Liver (tissue), 3 donors: Measurements from ENCODE around the gene PARD3.

Experiments used
- GABPA ChIP-seq, 2 donors: IDR thresholded peaks in 1 of 2; conservative IDR thresholded peaks in 1 of 2; 2 replicates each; pipeline ENCODE4 v1.6.1; 2016; ENCODE audit warnings: antibody characterized with exemption in 2 of 2, mild to moderate bottlenecking in 1 of 2, moderate library complexity in 1 of 2
- JUND ChIP-seq, 2 donors: IDR thresholded peaks; 2 replicates each; pipeline ENCODE4 v1.6.1; 2016; ENCODE audit warnings: antibody characterized with exemption in 2 of 2
- RXRA ChIP-seq, 2 donors: IDR thresholded peaks; 2 replicates each; pipeline ENCODE4 v1.6.1; 2017 to 2018; ENCODE audit warnings: antibody characterized with exemption in 2 of 2, mild to moderate bottlenecking in 1 of 2
- SP1 ChIP-seq: IDR thresholded peaks from 2 replicates; pipeline ENCODE4 v1.6.1; 2018; ENCODE audit warnings: antibody characterized with exemption, mild to moderate bottlenecking
- TAF1 ChIP-seq: conservative IDR thresholded peaks from 2 replicates; pipeline ENCODE4 v1.6.1; 2016; ENCODE audit warnings: antibody characterized with exemption, mild to moderate bottlenecking
- YY1 ChIP-seq: IDR thresholded peaks from 2 replicates; pipeline ENCODE4 v1.6.1; 2016; ENCODE audit warnings: antibody characterized with exemption, mild to moderate bottlenecking
- TF ChIP-seq, protein P1 (sequence below): fragments of 150-350 bp; IDR thresholded peaks from 2 replicates; pipeline ENCODE4 v1.5.1; 2017; ENCODE audit warnings: improper control_type of control experiment, low read depth, low read length; ENCODE audit not compliant: missing input control
- TF ChIP-seq, protein P2 (sequence below): IDR thresholded peaks from 2 replicates; pipeline ENCODE4 v1.6.1; 2016; ENCODE audit warnings: antibody characterized with exemption
- TF ChIP-seq, protein P3 (sequence below): IDR thresholded peaks from 2 replicates; pipeline ENCODE4 v1.6.1; 2016; ENCODE audit warnings: antibody characterized with exemption
- TF ChIP-seq, protein P4 (sequence below): IDR thresholded peaks from 2 replicates; pipeline ENCODE4 v1.6.1; 2016; ENCODE audit warnings: antibody characterized with exemption, mild to moderate bottlenecking
- donor health status: healthy.
- donor health status: healthy.

DNA sequence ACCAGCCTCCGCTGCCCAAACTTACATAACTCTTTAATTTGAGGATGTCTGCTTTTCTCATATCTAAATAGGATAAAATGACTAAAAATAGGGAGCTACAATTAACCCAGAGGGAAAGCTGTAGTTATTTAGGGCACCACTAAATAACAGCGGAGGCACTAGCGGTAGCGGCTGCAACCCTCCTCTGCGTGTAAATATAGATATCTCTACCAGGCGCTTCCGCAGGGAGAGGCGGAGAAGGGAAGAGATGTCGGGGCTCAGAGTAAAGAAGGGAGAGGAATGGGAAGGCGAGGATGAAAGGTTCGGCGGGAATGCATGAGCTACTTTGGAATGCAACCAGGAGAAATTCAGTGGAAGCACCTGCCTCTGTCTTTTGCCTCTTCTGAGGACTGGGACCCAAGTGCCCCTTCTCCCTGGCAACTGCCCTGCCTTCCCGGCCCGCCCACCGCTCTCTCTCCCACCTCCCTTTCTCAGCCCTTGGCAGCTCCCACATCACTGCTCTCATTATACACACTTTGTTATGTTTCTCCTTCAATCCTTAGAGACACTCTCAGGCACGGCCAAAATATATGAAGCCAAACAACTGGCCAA lies 698.3 kb downstream of the PARD3 start:
- TF ChIP-seq, protein P1, sequence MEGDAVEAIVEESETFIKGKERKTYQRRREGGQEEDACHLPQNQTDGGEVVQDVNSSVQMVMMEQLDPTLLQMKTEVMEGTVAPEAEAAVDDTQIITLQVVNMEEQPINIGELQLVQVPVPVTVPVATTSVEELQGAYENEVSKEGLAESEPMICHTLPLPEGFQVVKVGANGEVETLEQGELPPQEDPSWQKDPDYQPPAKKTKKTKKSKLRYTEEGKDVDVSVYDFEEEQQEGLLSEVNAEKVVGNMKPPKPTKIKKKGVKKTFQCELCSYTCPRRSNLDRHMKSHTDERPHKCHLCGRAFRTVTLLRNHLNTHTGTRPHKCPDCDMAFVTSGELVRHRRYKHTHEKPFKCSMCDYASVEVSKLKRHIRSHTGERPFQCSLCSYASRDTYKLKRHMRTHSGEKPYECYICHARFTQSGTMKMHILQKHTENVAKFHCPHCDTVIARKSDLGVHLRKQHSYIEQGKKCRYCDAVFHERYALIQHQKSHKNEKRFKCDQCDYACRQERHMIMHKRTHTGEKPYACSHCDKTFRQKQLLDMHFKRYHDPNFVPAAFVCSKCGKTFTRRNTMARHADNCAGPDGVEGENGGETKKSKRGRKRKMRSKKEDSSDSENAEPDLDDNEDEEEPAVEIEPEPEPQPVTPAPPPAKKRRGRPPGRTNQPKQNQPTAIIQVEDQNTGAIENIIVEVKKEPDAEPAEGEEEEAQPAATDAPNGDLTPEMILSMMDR = no peak
- TF ChIP-seq, protein P2, sequence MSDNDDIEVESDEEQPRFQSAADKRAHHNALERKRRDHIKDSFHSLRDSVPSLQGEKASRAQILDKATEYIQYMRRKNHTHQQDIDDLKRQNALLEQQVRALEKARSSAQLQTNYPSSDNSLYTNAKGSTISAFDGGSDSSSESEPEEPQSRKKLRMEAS = no peak
- TF ChIP-seq TAF1 = no peak
- TF ChIP-seq, protein P3, sequence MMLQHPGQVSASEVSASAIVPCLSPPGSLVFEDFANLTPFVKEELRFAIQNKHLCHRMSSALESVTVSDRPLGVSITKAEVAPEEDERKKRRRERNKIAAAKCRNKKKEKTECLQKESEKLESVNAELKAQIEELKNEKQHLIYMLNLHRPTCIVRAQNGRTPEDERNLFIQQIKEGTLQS = no peak
- no peak for TF ChIP-seq YY1
- TF ChIP-seq, protein P4, sequence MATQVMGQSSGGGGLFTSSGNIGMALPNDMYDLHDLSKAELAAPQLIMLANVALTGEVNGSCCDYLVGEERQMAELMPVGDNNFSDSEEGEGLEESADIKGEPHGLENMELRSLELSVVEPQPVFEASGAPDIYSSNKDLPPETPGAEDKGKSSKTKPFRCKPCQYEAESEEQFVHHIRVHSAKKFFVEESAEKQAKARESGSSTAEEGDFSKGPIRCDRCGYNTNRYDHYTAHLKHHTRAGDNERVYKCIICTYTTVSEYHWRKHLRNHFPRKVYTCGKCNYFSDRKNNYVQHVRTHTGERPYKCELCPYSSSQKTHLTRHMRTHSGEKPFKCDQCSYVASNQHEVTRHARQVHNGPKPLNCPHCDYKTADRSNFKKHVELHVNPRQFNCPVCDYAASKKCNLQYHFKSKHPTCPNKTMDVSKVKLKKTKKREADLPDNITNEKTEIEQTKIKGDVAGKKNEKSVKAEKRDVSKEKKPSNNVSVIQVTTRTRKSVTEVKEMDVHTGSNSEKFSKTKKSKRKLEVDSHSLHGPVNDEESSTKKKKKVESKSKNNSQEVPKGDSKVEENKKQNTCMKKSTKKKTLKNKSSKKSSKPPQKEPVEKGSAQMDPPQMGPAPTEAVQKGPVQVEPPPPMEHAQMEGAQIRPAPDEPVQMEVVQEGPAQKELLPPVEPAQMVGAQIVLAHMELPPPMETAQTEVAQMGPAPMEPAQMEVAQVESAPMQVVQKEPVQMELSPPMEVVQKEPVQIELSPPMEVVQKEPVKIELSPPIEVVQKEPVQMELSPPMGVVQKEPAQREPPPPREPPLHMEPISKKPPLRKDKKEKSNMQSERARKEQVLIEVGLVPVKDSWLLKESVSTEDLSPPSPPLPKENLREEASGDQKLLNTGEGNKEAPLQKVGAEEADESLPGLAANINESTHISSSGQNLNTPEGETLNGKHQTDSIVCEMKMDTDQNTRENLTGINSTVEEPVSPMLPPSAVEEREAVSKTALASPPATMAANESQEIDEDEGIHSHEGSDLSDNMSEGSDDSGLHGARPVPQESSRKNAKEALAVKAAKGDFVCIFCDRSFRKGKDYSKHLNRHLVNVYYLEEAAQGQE = no peak
- no peak for TF ChIP-seq JUND (IDR thresholded peaks at IDR 0.05)
- no peak for TF ChIP-seq RXRA (IDR thresholded peaks at IDR 0.05)
- no peak for TF ChIP-seq SP1
- TF ChIP-seq GABPA (IDR thresholded peaks at IDR 0.05 in 1 of 2, conservative IDR thresholded peaks at IDR 0.05 in 1 of 2) = no peak
